ENCODE results near the gene RGL3.

GRCh38 chr19:11420429-11421370 lies 1.6 kb upstream of the RGL3 start:
- TF ChIP-seq POLR2A (IDR thresholded peaks at IDR 0.05; ENCODE audit: low read length): no peak
- TF ChIP-seq GATA1 (IDR thresholded peaks at IDR 0.05; ENCODE audit: low read depth, low read length): no peak
